ENCODE measurements around the gene MBOAT1. TPM values are rescaled to one million over a fixed set of nuclear protein-coding genes. Genes with fewer than 3 reads are reported as not detected.

Gene MBOAT1
- total RNA-seq, 1 experiment from 2014 or later: 9.9 TPM

GRCh38 chr6:20229881-20230280, 17.6 kb upstream of the MBOAT1 start:
- H3K4me1 Mint-ChIP-seq: peaks cover 0 to 5% of the 10 kb centered on the region in 2 experiments; a peak in 3 of 4 replicates
- H3K9me3 ChIP-seq (ENCODE audit: control insufficient read depth, low read depth, low read length): no peaks in the 10 kb centered on the region
- H3K36me3 Mint-ChIP-seq (ENCODE audit: insufficient read depth in 1 of 3, low read depth in 3 of 3): no peaks in the 10 kb centered on the region; a peak in 1 of 7 replicates

More at GRCh38 chr6:20229881-20230280, 17.6 kb upstream of the MBOAT1 start:
- H3K14ac ChIP-seq (ENCODE audit: insufficient read depth, low read length): no peak overlapping the region
- H4K5ac ChIP-seq (ENCODE audit: insufficient read length, low read depth, low read length): no peak overlapping the region
- peaks cover 0 to 6% of the 10 kb centered on the region in 2 experiments; a peak in 2 of 5 replicates for H3K9me3 Mint-ChIP-seq
- H3K9ac ChIP-seq (ENCODE audit: extremely low read depth, insufficient read length, low read length): no peak overlapping the region
- H3K4me1 ChIP-seq (ENCODE audit: insufficient read depth, low read length): no peaks in the 10 kb centered on the region
- no peaks in the 10 kb centered on the region for H3K79me2 ChIP-seq (ENCODE audit: insufficient read depth, low read length)
- H3K27ac Mint-ChIP-seq: no peak overlapping the region
- H3K56ac ChIP-seq (ENCODE audit: insufficient read length, low read depth, low read length): no peak overlapping the region
- H2BK15ac ChIP-seq (ENCODE audit: low read depth, low read length): no peak overlapping the region
- no peaks in the 10 kb centered on the region for H3K27me3 ChIP-seq (ENCODE audit: insufficient read depth, low read length)
- TF ChIP-seq, protein P1, sequence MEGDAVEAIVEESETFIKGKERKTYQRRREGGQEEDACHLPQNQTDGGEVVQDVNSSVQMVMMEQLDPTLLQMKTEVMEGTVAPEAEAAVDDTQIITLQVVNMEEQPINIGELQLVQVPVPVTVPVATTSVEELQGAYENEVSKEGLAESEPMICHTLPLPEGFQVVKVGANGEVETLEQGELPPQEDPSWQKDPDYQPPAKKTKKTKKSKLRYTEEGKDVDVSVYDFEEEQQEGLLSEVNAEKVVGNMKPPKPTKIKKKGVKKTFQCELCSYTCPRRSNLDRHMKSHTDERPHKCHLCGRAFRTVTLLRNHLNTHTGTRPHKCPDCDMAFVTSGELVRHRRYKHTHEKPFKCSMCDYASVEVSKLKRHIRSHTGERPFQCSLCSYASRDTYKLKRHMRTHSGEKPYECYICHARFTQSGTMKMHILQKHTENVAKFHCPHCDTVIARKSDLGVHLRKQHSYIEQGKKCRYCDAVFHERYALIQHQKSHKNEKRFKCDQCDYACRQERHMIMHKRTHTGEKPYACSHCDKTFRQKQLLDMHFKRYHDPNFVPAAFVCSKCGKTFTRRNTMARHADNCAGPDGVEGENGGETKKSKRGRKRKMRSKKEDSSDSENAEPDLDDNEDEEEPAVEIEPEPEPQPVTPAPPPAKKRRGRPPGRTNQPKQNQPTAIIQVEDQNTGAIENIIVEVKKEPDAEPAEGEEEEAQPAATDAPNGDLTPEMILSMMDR (conservative IDR thresholded peaks at IDR 0.05): no peak
- H3K23ac ChIP-seq (ENCODE audit: insufficient read length, low read depth, low read length): no peak overlapping the region
- H3K4ac ChIP-seq (ENCODE audit: low read depth, low read length): no peak overlapping the region
- H4K20me1 ChIP-seq (ENCODE audit: control insufficient read depth, insufficient read depth, insufficient read length): no peaks in the 10 kb centered on the region
- no peak overlapping the region for H2BK20ac ChIP-seq (ENCODE audit: low read depth, low read length, poor library complexity, severe bottlenecking)
- no peak overlapping the region for H4K91ac ChIP-seq (ENCODE audit: insufficient read length, low read depth, low read length)
- H2AK5ac ChIP-seq (ENCODE audit: insufficient read length, low read length): no peak overlapping the region
- H2BK12ac ChIP-seq (ENCODE audit: insufficient read length, low read depth, low read length): no peak overlapping the region
- no peak overlapping the region for H4K8ac ChIP-seq (replicated peaks; ENCODE audit: insufficient read length, low read depth, low read length)
- no peak overlapping the region for H3K4me2 ChIP-seq (ENCODE audit: insufficient read depth, insufficient read length, low read length)
- H3K27ac ChIP-seq (ENCODE audit: insufficient read length, low read depth, low read length): no peak overlapping the region
- H3T11ph ChIP-seq (ENCODE audit: low read length): no peak overlapping the region
- no peak overlapping the region for H2AFZ ChIP-seq (ENCODE audit: low read length)
- H3K18ac ChIP-seq (ENCODE audit: insufficient read length, low read depth, low read length): no peak overlapping the region
- no CpG with 5 or more reads among the region's 4 CpGs for WGBS (ENCODE audit: extremely low coverage, insufficient read length, low lambda C conversion rate)
- H3K4me3 Mint-ChIP-seq: no peak overlapping the region
- H2BK120ac ChIP-seq (ENCODE audit: low read depth, low read length, poor library complexity, severe bottlenecking): no peak overlapping the region
- no peaks in the 10 kb centered on the region for H3K23me2 ChIP-seq (ENCODE audit: insufficient read length, low read depth, low read length, poor library complexity, severe bottlenecking)
- H3K27me3 Mint-ChIP-seq (ENCODE audit: low read depth): no peaks in the 10 kb centered on the region
- no peak for DNase-seq
- no peaks in the 10 kb centered on the region for H3K79me1 ChIP-seq (ENCODE audit: insufficient read depth, low read depth, low read length, poor library complexity, severe bottlenecking)
- H2BK5ac ChIP-seq (ENCODE audit: insufficient read length, low read length): no peak overlapping the region
